ENCODE measurements around the gene MFAP3.
A peak's percentile ranks its signal among the peaks of the same experiment; 100 is the strongest.

GRCh38 chr5:154063372-154063771 lies 24.6 kb downstream of the MFAP3 start:
- no peak for TF ChIP-seq ZNF253 (CRISPR knock-in tag; IDR thresholded peaks at IDR 0.05; ENCODE audit: borderline replicate concordance)
- no peak for TF ChIP-seq FOXM1 (CRISPR knock-in tag; IDR thresholded peaks at IDR 0.05)
- no peak for TF ChIP-seq POLR2A (IDR thresholded peaks at IDR 0.05; ENCODE audit: insufficient read depth in 1 of 2, low read depth in 2 of 2, low read length in 2 of 2)
- TF ChIP-seq CREB1 (IDR thresholded peaks at IDR 0.05): no peak
- TF ChIP-seq CREB1 (CRISPR knock-in tag; IDR thresholded peaks at IDR 0.05): no peak
- TF ChIP-seq CEBPB (IDR thresholded peaks at IDR 0.05; ENCODE audit: borderline replicate concordance, low read depth, low read length): peak; percentile 45; the same call in 1 of the 2 replicates
- no peak for TF ChIP-seq ZNF639 (CRISPR knock-in tag; conservative IDR thresholded peaks at IDR 0.05)
